ENCODE results near the gene FER.

FER gene

GRCh38 chr5:109195667-109196066, 448.0 kb downstream of the FER start:
- no peak overlapping the region for H3K27ac Mint-ChIP-seq
- no peaks in the 10 kb centered on the region for H3K36me3 Mint-ChIP-seq
- H3K4me1 Mint-ChIP-seq: peaks cover 3% of the 10 kb centered on the region
- H3K27me3 Mint-ChIP-seq: no peaks in the 10 kb centered on the region
- no peaks in the 10 kb centered on the region for H3K9me3 Mint-ChIP-seq
- H3K4me3 Mint-ChIP-seq: no peak overlapping the region

GRCh38 chr5:109196087-109196822, 448.6 kb downstream of the FER start:
- Mint-ChIP-seq H3K4me1 (peaks cover 1% of the 10 kb centered on the region), H3K4me3 (no peak overlapping the region), H3K36me3 (no peaks in the 10 kb centered on the region), H3K27ac (no peak overlapping the region), H3K9me3 (no peaks in the 10 kb centered on the region), H3K27me3 (no peaks in the 10 kb centered on the region)

GRCh38 chr5:109196823-109197160, 449.1 kb downstream of the FER start:
- H3K4me1 Mint-ChIP-seq: no peaks in the 10 kb centered on the region
- H3K9me3 Mint-ChIP-seq: no peaks in the 10 kb centered on the region
- H3K36me3 Mint-ChIP-seq: no peaks in the 10 kb centered on the region

GRCh38 chr5:109199289-109199688, 451.6 kb downstream of the FER start:
- no peak overlapping the region for H3K27ac Mint-ChIP-seq
- H3K4me3 Mint-ChIP-seq: no peak overlapping the region
- no peaks in the 10 kb centered on the region for H3K9me3 Mint-ChIP-seq
- H3K27me3 Mint-ChIP-seq: no peaks in the 10 kb centered on the region
- peaks cover under 1% of the 10 kb centered on the region for H3K36me3 Mint-ChIP-seq
- no peaks in the 10 kb centered on the region for H3K4me1 Mint-ChIP-seq

More at GRCh38 chr5:109196823-109197160, 449.1 kb downstream of the FER start:
- Mint-ChIP-seq H3K27me3 (no peaks in the 10 kb centered on the region), H3K4me3 (no peak overlapping the region), H3K27ac (no peak overlapping the region)

- Mint-ChIP-seq H3K4me3 (no peak overlapping the region), H3K27me3 (no peaks in the 10 kb centered on the region), H3K36me3 (peaks cover 2% of the 10 kb centered on the region), H3K9me3 (no peaks in the 10 kb centered on the region), H3K4me1 (no peaks in the 10 kb centered on the region), H3K27ac (no peak overlapping the region)
These were observed 452.3 kb downstream of the FER start for GRCh38 chr5:109199799-109200620.

- H3K4me1 Mint-ChIP-seq: no peaks in the 10 kb centered on the region
- peaks cover 6% of the 10 kb centered on the region for H3K27me3 Mint-ChIP-seq
- H3K9me3 Mint-ChIP-seq: peaks cover 12% of the 10 kb centered on the region
- no peaks in the 10 kb centered on the region for H3K36me3 Mint-ChIP-seq
- no peak overlapping the region for H3K4me3 Mint-ChIP-seq
- no peak overlapping the region for H3K27ac Mint-ChIP-seq
These were observed 467.3 kb downstream of the FER start for GRCh38 chr5:109215040-109215439.

- no peaks in the 10 kb centered on the region for H3K36me3 Mint-ChIP-seq
- H3K27me3 Mint-ChIP-seq: peaks cover 6% of the 10 kb centered on the region
- no peaks in the 10 kb centered on the region for H3K4me1 Mint-ChIP-seq
- no peak overlapping the region for H3K27ac Mint-ChIP-seq
- no peaks in the 10 kb centered on the region for H3K9me3 Mint-ChIP-seq
- H3K4me3 Mint-ChIP-seq: no peak overlapping the region
These were observed 471.1 kb downstream of the FER start for GRCh38 chr5:109218818-109219217.

- Mint-ChIP-seq H3K9me3 (no peaks in the 10 kb centered on the region), H3K27me3 (peaks cover 5% of the 10 kb centered on the region), H3K27ac (no peak overlapping the region), H3K4me3 (no peak overlapping the region), H3K36me3 (no peaks in the 10 kb centered on the region), H3K4me1 (no peaks in the 10 kb centered on the region)
These were observed 475.8 kb downstream of the FER start for GRCh38 chr5:109223531-109223930.

GRCh38 chr5:109224276-109224882, 476.7 kb downstream of the FER start:
- H3K4me1 Mint-ChIP-seq: no peaks in the 10 kb centered on the region
- H3K27me3 Mint-ChIP-seq: no peaks in the 10 kb centered on the region
- H3K27ac Mint-ChIP-seq: no peak overlapping the region
- no peak overlapping the region for H3K4me3 Mint-ChIP-seq
- H3K9me3 Mint-ChIP-seq: no peaks in the 10 kb centered on the region
- no peaks in the 10 kb centered on the region for H3K36me3 Mint-ChIP-seq

GRCh38 chr5:109225716-109226625, 478.3 kb downstream of the FER start:
- H3K9me3 Mint-ChIP-seq: no peaks in the 10 kb centered on the region
- H3K27ac Mint-ChIP-seq: no peak overlapping the region
- no peaks in the 10 kb centered on the region for H3K27me3 Mint-ChIP-seq
- no peak overlapping the region for H3K4me3 Mint-ChIP-seq
- no peaks in the 10 kb centered on the region for H3K4me1 Mint-ChIP-seq
- H3K36me3 Mint-ChIP-seq: no peaks in the 10 kb centered on the region

- Mint-ChIP-seq H3K36me3 (peaks cover 4% of the 10 kb centered on the region), H3K9me3 (peaks cover 6% of the 10 kb centered on the region), H3K4me3 (no peak overlapping the region), H3K27me3 (no peaks in the 10 kb centered on the region), H3K4me1 (no peaks in the 10 kb centered on the region), H3K27ac (no peak overlapping the region)
These were observed 482.7 kb downstream of the FER start for GRCh38 chr5:109230369-109230768.

GRCh38 chr5:109231331-109231730, 483.6 kb downstream of the FER start:
- Mint-ChIP-seq H3K9me3 (peaks cover 12% of the 10 kb centered on the region), H3K36me3 (peaks cover 8% of the 10 kb centered on the region), H3K27me3 (no peaks in the 10 kb centered on the region), H3K4me1 (no peaks in the 10 kb centered on the region), H3K4me3 (no peak overlapping the region), H3K27ac (no peak overlapping the region)

GRCh38 chr5:109234381-109234780, 486.7 kb downstream of the FER start:
- Mint-ChIP-seq H3K27ac (no peak overlapping the region), H3K4me3 (no peak overlapping the region), H3K27me3 (no peaks in the 10 kb centered on the region), H3K36me3 (peaks cover 8% of the 10 kb centered on the region), H3K9me3 (peaks cover 13% of the 10 kb centered on the region), H3K4me1 (no peaks in the 10 kb centered on the region)

GRCh38 chr5:109239456-109239855, 491.8 kb downstream of the FER start:
- Mint-ChIP-seq H3K4me3 (no peak overlapping the region), H3K36me3 (peaks cover 10% of the 10 kb centered on the region), H3K27ac (no peak overlapping the region), H3K4me1 (no peaks in the 10 kb centered on the region), H3K27me3 (no peaks in the 10 kb centered on the region), H3K9me3 (peaks cover 13% of the 10 kb centered on the region)

GRCh38 chr5:109242518-109242917, 494.8 kb downstream of the FER start:
- Mint-ChIP-seq H3K9me3 (peaks cover 6% of the 10 kb centered on the region), H3K4me1 (no peaks in the 10 kb centered on the region), H3K27ac (no peak overlapping the region), H3K4me3 (no peak overlapping the region), H3K36me3 (peaks cover 9% of the 10 kb centered on the region), H3K27me3 (no peaks in the 10 kb centered on the region)

All from activated naive CD4-positive, alpha-beta T cell treated with anti-CD3 and anti-CD28 coated beads, Interleukin-2, amount 50 U/mL, for 24 hours (primary cell).